DOHH2 (cell line): ENCODE results near the gene STK32B.

Experiments used
- H3F3A ChIP-seq: fragments of 200-600 bp; sonication (generic), shearing (Covaris generic); 2 replicates; pipeline ENCODE4 v1.6.0; 2016; ENCODE audit warnings: antibody characterized with exemption, mild to moderate bottlenecking; ENCODE audit not compliant: control insufficient read depth, insufficient read depth
- H3K27ac ChIP-seq: fragments of 200-600 bp; sonication (generic); 2 replicates; pipeline ENCODE4 v1.5.1; 2014; ENCODE audit warnings: low read depth, mild to moderate bottlenecking, low read length, moderate library complexity
- H3K27me3 ChIP-seq: fragments of 200-600 bp; sonication (generic); 2 replicates; pipeline ENCODE4 v1.6.1; 2014; ENCODE audit warnings: mild to moderate bottlenecking, low read length, mixed read lengths; ENCODE audit not compliant: control insufficient read depth
- H3K36me3 ChIP-seq: fragments of 200-600 bp; sonication (generic); 2 replicates; pipeline ENCODE4 v1.6.1; 2014; ENCODE audit warnings: mild to moderate bottlenecking, low read length, moderate library complexity, mixed read lengths; ENCODE audit not compliant: control insufficient read depth
- H3K4me1 ChIP-seq: fragments of 200-600 bp; sonication (generic); 2 replicates; pipeline ENCODE4 v1.6.1; 2014; ENCODE audit warnings: mild to moderate bottlenecking, low read length, mixed read lengths; ENCODE audit not compliant: control insufficient read depth
- H3K4me2 ChIP-seq: fragments of 200-600 bp; sonication (generic); 2 replicates; pipeline ENCODE4 v1.6.0; 2014; ENCODE audit warnings: mild to moderate bottlenecking, low read length, moderate library complexity
- H3K4me3 ChIP-seq: fragments of 200-600 bp; sonication (generic); 2 replicates; pipeline ENCODE4 v1.5.1; 2014; ENCODE audit warnings: mild to moderate bottlenecking, low read length, mixed read lengths
- H3K79me2 ChIP-seq: fragments of 200-600 bp; sonication (generic); 2 replicates; pipeline ENCODE4 v1.6.1; 2014; ENCODE audit warnings: mild to moderate bottlenecking, low read length, mixed read lengths; ENCODE audit not compliant: control insufficient read depth
- H3K9me2 ChIP-seq: fragments of 200-600 bp; sonication (generic); replicated peaks from 2 replicates; pipeline ENCODE4 v1.6.1; 2014; ENCODE audit warnings: mild to moderate bottlenecking, low read length, mixed read lengths; ENCODE audit not compliant: control insufficient read depth
- H3K9me3 ChIP-seq: fragments of 200-600 bp; sonication (generic); 2 replicates; pipeline ENCODE4 v1.6.1; 2014; ENCODE audit warnings: antibody characterized with exemption, low read length, mixed read lengths; ENCODE audit not compliant: control insufficient read depth, insufficient read depth
- H4K20me1 ChIP-seq: fragments of 200-600 bp; sonication (generic); 2 replicates; pipeline ENCODE4 v1.6.0; 2014; ENCODE audit warnings: low read depth, mild to moderate bottlenecking, antibody characterized with exemption, low read length, moderate library complexity; ENCODE audit not compliant: control insufficient read depth, insufficient read depth
- EZH2phosphoT487 ChIP-seq: fragments of 200-600 bp; sonication (generic); IDR thresholded peaks from 2 replicates; pipeline ENCODE4 v1.6.1; 2017; ENCODE audit warnings: borderline replicate concordance, mild to moderate bottlenecking, antibody characterized with exemption, low read length, moderate library complexity, mixed read lengths
- TF ChIP-seq, protein P1 (sequence below): fragments of 200-600 bp; sonication (generic); IDR thresholded peaks from one replicate; pipeline ENCODE4 v1.5.1; 2014; ENCODE audit warnings: antibody characterized with exemption, mild to moderate bottlenecking, low read depth, low read length; ENCODE audit not compliant: poor library complexity, severe bottlenecking

STK32B gene

GRCh38 chr4:5098176-5098575, 46.9 kb downstream of the STK32B start:
- H3K9me2 ChIP-seq, result no peaks in the 10 kb centered on the region
- H3K27me3 ChIP-seq, result no peaks in the 10 kb centered on the region
- H3K79me2 ChIP-seq, result no peaks in the 10 kb centered on the region
- TF ChIP-seq EZH2phosphoT487, result no peak
- TF ChIP-seq, protein P1, sequence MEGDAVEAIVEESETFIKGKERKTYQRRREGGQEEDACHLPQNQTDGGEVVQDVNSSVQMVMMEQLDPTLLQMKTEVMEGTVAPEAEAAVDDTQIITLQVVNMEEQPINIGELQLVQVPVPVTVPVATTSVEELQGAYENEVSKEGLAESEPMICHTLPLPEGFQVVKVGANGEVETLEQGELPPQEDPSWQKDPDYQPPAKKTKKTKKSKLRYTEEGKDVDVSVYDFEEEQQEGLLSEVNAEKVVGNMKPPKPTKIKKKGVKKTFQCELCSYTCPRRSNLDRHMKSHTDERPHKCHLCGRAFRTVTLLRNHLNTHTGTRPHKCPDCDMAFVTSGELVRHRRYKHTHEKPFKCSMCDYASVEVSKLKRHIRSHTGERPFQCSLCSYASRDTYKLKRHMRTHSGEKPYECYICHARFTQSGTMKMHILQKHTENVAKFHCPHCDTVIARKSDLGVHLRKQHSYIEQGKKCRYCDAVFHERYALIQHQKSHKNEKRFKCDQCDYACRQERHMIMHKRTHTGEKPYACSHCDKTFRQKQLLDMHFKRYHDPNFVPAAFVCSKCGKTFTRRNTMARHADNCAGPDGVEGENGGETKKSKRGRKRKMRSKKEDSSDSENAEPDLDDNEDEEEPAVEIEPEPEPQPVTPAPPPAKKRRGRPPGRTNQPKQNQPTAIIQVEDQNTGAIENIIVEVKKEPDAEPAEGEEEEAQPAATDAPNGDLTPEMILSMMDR, result no peak
- H3K36me3 ChIP-seq, result no peaks in the 10 kb centered on the region
- no peak overlapping the region for H3K27ac ChIP-seq
- no peak overlapping the region for H3K4me2 ChIP-seq
- no peaks in the 10 kb centered on the region for H3K4me1 ChIP-seq
- no peaks in the 10 kb centered on the region for H3K9me3 ChIP-seq
- no peaks in the 10 kb centered on the region for H3F3A ChIP-seq
- no peaks in the 10 kb centered on the region for H4K20me1 ChIP-seq
- H3K4me3 ChIP-seq, result no peak overlapping the region

DNA sequence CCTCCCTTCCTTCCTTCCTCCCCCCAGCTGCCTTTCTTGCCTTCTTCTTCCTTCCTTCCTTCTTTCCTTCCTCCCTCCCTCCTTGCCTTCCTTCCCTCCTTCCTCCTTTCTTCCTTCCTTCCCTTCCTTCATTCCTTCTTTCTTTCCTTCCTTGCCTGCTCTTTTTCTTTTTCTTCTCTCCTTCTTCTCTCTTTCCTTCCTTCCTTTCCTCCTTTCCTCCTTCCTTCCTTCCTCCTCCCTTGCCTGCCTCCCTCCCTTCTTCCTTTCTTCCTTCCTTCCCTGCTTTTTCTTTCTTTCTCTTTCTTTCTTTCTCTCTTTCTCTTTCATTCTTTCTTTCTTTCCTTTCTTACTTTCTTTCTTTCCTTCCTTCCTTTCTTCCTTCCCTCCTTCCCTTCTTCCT, 49.1 kb downstream of the STK32B start:
- H3K4me3 ChIP-seq, result no peak overlapping the region
- no peak overlapping the region for H3K27ac ChIP-seq
- no peaks in the 10 kb centered on the region for H4K20me1 ChIP-seq
- H3K9me3 ChIP-seq, result no peaks in the 10 kb centered on the region
- H3K27me3 ChIP-seq, result no peaks in the 10 kb centered on the region
- no peak for TF ChIP-seq EZH2phosphoT487
- TF ChIP-seq, protein P1, result no peak
- H3K9me2 ChIP-seq, result no peaks in the 10 kb centered on the region
- no peak overlapping the region for H3K4me2 ChIP-seq
- H3F3A ChIP-seq, result no peaks in the 10 kb centered on the region
- no peaks in the 10 kb centered on the region for H3K79me2 ChIP-seq
- H3K4me1 ChIP-seq, result no peaks in the 10 kb centered on the region
- H3K36me3 ChIP-seq, result no peaks in the 10 kb centered on the region

- Histone ChIP-seq H3K36me3 (no peaks in the 10 kb centered on the region), H3K9me2 (no peaks in the 10 kb centered on the region), H3K27ac (no peak overlapping the region), H4K20me1 (no peaks in the 10 kb centered on the region), H3K27me3 (no peaks in the 10 kb centered on the region), H3K4me1 (no peaks in the 10 kb centered on the region), H3K9me3 (no peaks in the 10 kb centered on the region), H3K4me3 (no peak overlapping the region), H3F3A (no peaks in the 10 kb centered on the region), H3K4me2 (no peak overlapping the region), H3K79me2 (no peaks in the 10 kb centered on the region)
- TF ChIP-seq, protein P1, result no peak
- TF ChIP-seq EZH2phosphoT487, result no peak
These were observed 49.7 kb downstream of the STK32B start for GRCh38 chr4:5100986-5101385.

DNA sequence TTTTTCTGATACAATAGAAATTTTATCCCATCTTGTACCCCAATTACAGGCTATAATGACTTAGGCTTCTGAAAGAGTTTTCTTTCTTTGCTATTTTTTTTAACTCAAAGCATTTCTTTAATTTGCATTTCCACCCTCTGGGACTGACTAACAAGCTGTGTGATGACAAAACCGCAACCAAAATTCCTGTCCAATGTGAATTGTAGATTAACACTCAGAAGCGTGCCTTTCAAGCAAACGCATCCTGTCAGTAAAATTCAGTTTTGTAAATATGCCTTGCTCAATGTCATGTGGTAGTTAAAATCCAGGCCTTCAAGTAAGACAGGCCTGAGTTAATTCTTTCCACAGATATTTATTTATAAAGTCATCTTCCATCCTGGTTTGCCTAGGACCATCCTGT, 50.3 kb downstream of the STK32B start:
- Histone ChIP-seq H3K9me3 (no peaks in the 10 kb centered on the region), H3K27me3 (no peaks in the 10 kb centered on the region), H3K4me3 (no peak overlapping the region), H3K36me3 (no peaks in the 10 kb centered on the region), H3K27ac (no peak overlapping the region), H3K79me2 (no peaks in the 10 kb centered on the region), H3K9me2 (no peaks in the 10 kb centered on the region), H4K20me1 (no peaks in the 10 kb centered on the region), H3K4me1 (no peaks in the 10 kb centered on the region), H3K4me2 (no peak overlapping the region), H3F3A (no peaks in the 10 kb centered on the region)
- no peak for TF ChIP-seq EZH2phosphoT487
- TF ChIP-seq, protein P1, result no peak
